Occipital lobe (tissue), 2 donors: ENCODE measurements around the gene ARVCF. TPM values are rescaled to one million over a fixed set of nuclear protein-coding genes. Genes with fewer than 3 reads are reported as not detected.

ENCODE experiments used
- DNase-seq: peaks from one replicate; lab custom pipeline; 2025; lab: John Stamatoyannopoulos, UW
- total RNA-seq: library from RNA; depleted of rRNA; stranded (reverse); fragments of >200 nt; gene quantifications from one replicate; pipeline ENCODE4 v1.2.3, GENCODE V29; 2014

The ARVCF gene
- total RNA-seq, 1 donor from 2014 or later: 47.3 TPM

- no peak for DNase-seq
Measured at GRCh38 chr22:20032407-20032991, 15.9 kb upstream of the ARVCF start.

GRCh38 chr22:20031732-20032406 lies 15.2 kb upstream of the ARVCF start:
- DNase-seq: no peak

- no peak for DNase-seq
Measured at GRCh38 chr22:20029550-20030225, 13.1 kb upstream of the ARVCF start.

- DNase-seq: no peak
Measured at GRCh38 chr22:20028855-20029549, 12.4 kb upstream of the ARVCF start.

GRCh38 chr22:20027966-20028854 lies 11.6 kb upstream of the ARVCF start:
- DNase-seq: no peak

- DNase-seq: no peak
Measured at GRCh38 chr22:20026996-20027601, 10.5 kb upstream of the ARVCF start.

GRCh38 chr22:20026204-20026908 lies 9.7 kb upstream of the ARVCF start:
- no peak for DNase-seq

- DNase-seq: no peak
Measured at GRCh38 chr22:20025401-20026203, 9.0 kb upstream of the ARVCF start.

- no peak for DNase-seq
Measured at GRCh38 chr22:20024650-20025397, 8.2 kb upstream of the ARVCF start.

GRCh38 chr22:20024225-20024624 lies 7.6 kb upstream of the ARVCF start:
- DNase-seq: peak; percentile 39

- DNase-seq: no peak
Measured at GRCh38 chr22:20022978-20023613, 6.5 kb upstream of the ARVCF start.

GRCh38 chr22:20022231-20022977 lies 5.8 kb upstream of the ARVCF start:
- no peak for DNase-seq

- DNase-seq: peak; percentile 70
Measured at GRCh38 chr22:20021196-20022181, 4.9 kb upstream of the ARVCF start.

- DNase-seq: peak; percentile 86
Measured at GRCh38 chr22:20020533-20021195, 4.0 kb upstream of the ARVCF start, which contains the start of gene TANGO2. Gene TANGO2, plus strand, starts transcription at chr22:20021110. Its CDS starts 15,689 bp downstream, at chr22:20036799.
